Transverse colon (tissue), 4 donors: ENCODE results near the gene PEG3.

Experiments used
- POLR2A ChIP-seq: fragments of 450-650 bp; IDR thresholded peaks from one replicate; pipeline ENCODE4 v1.6.1; 2016; ENCODE audit warnings: antibody characterized with exemption, mild to moderate bottlenecking, moderate library complexity
- POLR2AphosphoS5 ChIP-seq, 3 donors: sonication (generic); formaldehyde crosslinking; IDR thresholded peaks; one replicate each; pipeline ENCODE4 v1.6.1; 2016; ENCODE audit warnings: antibody characterized with exemption in 3 of 3
- TF ChIP-seq, protein P1 (sequence below), 5 experiments: fragments of 200-600 bp in 3 of 5; fragments of 450-650 bp in 2 of 5; sonication (generic) in 3 of 5; IDR thresholded peaks; 1 replicate in 2 of 5; 2 replicates in 3 of 5; pipeline ENCODE4 v1.5.1; 2016 to 2017; ENCODE audit warnings: antibody characterized with exemption in 5 of 5, inconsistent platforms in 3 of 5, mild to moderate bottlenecking in 2 of 5, moderate library complexity in 1 of 5

- TF ChIP-seq, protein P1, sequence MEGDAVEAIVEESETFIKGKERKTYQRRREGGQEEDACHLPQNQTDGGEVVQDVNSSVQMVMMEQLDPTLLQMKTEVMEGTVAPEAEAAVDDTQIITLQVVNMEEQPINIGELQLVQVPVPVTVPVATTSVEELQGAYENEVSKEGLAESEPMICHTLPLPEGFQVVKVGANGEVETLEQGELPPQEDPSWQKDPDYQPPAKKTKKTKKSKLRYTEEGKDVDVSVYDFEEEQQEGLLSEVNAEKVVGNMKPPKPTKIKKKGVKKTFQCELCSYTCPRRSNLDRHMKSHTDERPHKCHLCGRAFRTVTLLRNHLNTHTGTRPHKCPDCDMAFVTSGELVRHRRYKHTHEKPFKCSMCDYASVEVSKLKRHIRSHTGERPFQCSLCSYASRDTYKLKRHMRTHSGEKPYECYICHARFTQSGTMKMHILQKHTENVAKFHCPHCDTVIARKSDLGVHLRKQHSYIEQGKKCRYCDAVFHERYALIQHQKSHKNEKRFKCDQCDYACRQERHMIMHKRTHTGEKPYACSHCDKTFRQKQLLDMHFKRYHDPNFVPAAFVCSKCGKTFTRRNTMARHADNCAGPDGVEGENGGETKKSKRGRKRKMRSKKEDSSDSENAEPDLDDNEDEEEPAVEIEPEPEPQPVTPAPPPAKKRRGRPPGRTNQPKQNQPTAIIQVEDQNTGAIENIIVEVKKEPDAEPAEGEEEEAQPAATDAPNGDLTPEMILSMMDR (IDR thresholded peaks at IDR 0.05) = no peak
- TF ChIP-seq POLR2A = no peak
- no peak for TF ChIP-seq POLR2AphosphoS5 (IDR thresholded peaks at IDR 0.05)
Measured at GRCh38 chr19:56868446-56868845, 27.9 kb upstream of the PEG3 start.
